KBM-7 (cell line): ENCODE results near the gene LY6G6C.

Experiments used
- DNase-seq: peaks from one replicate; pipeline ENCODE4 v3.0.0-alpha.2; 2015
- in situ Hi-C: fragments of 300-500 bp; cut with MboI; formaldehyde crosslinking; loops from 2 replicates; pipeline ENCODE4 v1.14.3; 2020; ENCODE audit warnings: low sequenced_read_pairs, low pct_unique_long_range_greater_than_20kb, mixed read lengths

LY6G6C gene

DNA sequence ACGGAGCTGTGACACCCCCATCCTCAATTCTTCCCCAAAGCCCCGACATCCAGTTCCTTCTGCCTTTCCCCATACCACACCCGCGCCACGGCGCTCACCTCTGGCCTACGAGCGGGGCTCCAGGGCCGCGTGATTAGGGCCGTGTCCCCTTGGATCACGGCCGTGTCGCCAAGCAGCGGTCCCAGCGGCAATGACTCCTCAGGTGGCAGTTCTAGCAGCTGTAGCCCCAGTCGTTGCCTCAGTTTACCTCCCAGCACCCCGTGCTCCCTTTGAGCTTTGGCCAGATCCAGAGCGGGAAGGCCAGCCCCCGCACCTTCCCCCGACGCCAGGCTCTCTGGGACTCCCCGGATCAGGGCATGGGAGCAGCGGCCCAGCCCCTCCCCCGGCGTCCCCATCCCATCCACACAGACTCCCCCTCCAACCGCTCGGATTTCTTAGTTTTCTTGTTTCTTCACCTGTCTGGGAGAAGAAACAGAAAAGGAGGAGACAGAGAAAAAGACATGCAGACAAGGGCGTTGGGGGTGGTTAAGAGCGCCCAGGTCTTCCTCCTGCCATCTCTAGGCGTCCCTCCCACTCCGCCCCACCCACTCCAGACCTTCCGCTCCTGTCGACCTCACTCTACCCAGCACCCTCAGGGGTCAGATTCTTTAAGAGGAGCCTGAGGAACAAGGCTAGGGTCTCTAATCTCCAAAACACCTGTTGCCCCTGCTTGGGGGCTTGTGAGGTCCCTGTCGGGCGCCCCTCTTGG, 7.4 kb upstream of the LY6G6C start, which contains the start of gene DDAH2:
Gene DDAH2 (minus strand): TSS at position 533 of the 748 bp plus-strand sequence. CDS start 138 bp downstream, at position 395.
- no peak for DNase-seq
- in situ Hi-C loops, result no loop called here

GRCh38 chr6:31727717-31728671, 6.4 kb upstream of the LY6G6C start:
- DNase-seq, result peak; percentile 91
- in situ Hi-C loops, result no loop called here

DNA sequence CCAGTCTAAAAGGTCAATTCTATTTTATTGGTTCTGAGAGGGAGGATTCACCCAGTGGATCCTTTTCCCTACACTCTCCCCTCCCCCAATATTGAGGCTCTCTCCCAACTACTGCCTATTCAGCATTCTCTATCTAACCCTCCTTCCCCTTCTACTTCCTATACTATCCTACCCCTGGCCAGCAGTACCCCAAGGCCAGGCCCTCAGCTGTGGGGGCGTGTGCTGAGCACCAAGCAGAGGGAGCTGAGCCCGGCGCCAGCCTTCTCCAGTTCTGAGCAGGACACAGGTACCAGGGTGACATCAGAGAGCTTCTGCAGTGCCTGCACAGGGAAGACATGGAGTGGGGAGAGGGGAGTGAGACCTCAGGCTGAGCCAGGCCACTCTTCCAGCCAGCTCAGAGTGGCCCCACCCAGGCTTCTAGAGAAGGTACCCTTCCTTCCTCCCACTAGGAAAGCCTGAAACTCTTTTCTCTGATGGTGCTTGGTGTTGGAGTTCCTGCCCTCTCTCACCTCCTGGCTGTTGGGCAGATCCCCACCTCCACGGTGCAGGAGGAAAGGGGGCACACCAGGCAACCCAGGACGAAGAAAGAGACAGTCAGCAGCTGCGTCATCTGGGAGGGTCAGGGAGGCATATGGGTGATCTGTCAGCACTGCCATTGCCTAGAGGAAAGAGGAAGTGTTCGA, 5.6 kb upstream of the LY6G6C start:
- in situ Hi-C loops, result no loop called here
- peak; percentile 27 for DNase-seq

- in situ Hi-C loops, result no loop called here
- peak; percentile 86 for DNase-seq
These were observed 4.2 kb upstream of the LY6G6C start for GRCh38 chr6:31725502-31726350.

DNA sequence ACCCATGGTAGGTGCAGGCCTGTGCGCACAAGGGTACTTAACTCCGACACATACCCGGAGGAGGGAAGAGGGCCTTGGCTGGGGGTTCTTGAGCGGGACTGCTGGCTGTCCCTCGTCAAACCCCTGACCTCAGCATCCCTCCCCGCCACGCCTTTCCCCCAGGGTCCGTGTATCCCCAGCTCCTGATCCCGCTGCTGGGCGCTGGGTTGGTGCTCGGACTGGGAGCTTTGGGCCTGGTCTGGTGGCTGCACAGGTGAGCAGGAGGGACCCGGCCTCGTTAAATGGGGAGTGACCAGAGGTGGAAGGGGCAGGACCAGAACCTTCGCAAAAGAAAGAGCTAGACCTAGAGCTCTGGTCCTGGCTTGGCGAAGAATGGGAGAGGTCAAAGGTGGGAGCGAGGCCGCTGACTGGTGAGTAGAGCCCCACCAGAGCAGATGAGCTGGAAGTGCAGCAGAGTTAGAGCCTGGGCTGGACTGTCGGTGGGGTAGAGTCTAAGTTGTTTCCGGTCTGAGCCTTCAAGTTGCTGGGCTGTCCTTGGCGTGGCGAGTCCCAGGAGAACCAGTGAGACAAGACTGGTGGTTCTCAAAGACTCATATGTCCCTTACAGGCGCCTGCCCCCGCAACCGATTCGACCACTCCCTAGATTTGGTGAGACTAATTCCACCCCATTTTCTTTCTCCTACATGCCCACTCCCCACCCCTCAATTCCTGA, 2.6 kb upstream of the LY6G6C start:
- in situ Hi-C loops, result no loop called here
- no peak for DNase-seq

DNA sequence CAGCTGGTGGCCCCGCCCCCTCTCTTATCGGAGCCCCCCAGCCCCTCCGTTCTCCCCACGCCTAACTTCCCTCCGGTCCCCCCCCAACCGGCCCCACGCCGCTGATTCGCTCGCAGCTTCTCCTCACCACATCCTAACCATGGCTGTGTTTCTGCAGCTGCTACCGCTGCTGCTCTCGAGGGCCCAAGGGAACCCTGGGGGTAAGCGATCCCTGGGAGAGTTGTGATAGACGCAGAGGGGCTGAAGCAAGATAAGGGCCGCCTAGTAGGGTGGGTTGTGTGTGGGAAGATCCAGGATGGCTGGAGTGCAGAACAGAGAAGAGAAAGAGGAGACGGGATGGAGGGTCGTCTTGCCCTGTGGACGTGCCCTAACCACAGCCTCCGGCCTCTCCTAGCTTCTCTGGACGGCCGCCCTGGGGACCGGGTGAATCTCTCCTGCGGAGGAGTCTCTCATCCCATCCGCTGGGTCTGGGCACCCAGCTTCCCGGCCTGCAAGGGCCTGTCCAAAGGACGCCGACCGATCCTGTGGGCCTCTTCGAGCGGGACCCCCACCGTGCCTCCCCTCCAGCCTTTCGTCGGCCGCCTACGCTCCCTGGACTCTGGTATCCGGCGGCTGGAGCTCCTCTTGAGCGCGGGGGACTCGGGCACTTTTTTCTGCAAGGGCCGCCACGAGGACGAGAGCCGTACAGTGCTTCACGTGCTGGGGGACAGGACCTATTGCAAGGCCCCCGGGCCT, 1.9 kb upstream of the LY6G6C start, which contains the start of gene MPIG6B:
Gene MPIG6B (plus strand): TSS at position 129 of the 735 bp plus-strand sequence. CDS start 11 bp downstream, at position 140.
- in situ Hi-C loops, result no loop called here
- DNase-seq, result no peak

DNA sequence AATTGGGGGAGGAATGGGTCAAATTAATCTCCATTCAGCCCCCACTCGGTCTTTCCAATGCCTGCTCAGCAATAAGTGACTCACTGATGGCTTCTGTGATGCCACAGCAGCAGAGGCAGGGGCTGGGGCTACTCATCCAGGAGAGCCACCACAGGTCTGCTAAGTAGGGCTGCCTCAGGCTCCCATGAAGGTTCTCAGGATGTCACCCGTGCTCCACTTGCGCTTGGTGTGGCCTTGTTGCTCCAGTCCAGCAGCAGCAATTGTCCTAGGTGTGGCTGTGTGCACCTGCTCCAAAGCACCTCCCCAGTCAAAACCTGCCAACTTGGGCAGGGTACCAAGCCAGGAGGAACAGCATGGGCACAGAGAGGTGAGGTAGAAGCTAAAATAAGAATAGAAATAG, 627 bp upstream of the LY6G6C start:
- no peak for DNase-seq

GRCh38 chr6:31720196-31720770, 1.3 kb downstream of the LY6G6C start:
- in situ Hi-C loops, result no loop called here
- DNase-seq, result no peak

More for the DNA sequence above, 627 bp upstream of the LY6G6C start:
- in situ Hi-C loops, result no loop called here

DNA sequence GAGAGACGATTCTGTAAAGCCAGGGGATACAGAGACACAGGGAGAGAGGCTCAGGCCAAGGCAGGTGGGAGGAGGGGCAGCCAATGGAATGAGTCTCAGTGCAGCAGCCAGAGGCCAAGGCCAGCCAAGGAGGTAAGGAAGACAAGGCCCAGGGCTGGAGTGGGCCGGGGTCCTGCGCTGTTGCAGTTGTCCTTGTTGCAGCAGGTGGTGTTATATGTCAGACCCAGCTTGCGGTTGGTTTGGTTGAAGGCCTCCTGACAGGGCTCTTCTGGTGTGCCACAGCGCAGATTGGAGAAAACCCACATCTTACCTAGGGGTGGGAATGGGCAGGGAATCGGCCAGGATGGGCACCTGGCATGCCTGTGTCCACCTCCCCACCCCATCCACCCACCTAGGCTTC, 2.5 kb downstream of the LY6G6C start:
- in situ Hi-C loops, result no loop called here
- no peak for DNase-seq

GRCh38 chr6:31718265-31718664, 3.3 kb downstream of the LY6G6C start:
- in situ Hi-C loops, result no loop called here
- no peak for DNase-seq

GRCh38 chr6:31717499-31718222, 3.9 kb downstream of the LY6G6C start:
- in situ Hi-C loops, result no loop called here
- no peak for DNase-seq

DNA sequence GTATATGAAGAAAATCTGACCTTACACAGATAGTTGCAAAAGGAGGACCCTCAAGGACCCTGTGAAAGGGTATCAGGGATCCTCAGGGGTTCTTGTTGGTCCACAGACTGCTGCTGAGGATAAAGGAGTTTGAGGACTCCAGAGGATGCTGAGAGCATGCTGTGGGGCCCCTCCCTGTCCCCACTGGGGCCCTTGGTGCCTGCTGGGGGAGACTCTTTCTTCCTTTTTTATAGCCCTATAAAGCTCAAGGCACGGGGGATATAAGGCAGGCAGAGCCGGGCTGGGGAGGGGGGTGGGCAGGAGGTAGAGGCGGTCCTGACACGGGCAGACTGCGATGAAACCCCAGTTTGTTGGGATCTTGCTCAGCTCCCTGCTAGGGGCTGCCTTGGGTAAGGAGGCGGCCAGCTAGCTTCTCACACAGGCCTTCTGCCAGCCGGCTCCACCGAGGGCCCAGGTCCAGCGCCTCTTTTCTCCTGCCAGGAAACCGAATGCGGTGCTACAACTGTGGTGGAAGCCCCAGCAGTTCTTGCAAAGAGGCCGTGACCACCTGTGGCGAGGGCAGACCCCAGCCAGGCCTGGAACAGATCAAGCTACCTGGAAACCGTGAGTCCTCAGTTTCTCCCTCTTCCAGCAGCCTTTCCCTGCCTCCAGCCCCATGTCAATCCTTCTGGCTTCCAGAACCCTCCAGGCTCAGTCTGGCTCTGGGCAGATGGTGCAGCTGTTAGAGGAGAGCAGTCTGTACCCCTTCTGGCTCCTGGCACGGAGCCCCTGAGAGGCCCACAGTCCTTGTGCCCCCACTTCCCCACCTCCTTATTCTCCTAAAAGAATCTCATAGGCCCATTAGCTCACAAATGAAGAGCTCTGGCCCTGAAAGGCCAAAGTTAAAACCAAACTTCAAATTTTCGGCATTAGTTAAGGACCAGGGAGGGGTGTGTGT, 6.3 kb downstream of the LY6G6C start, which contains the start of gene LY6G6D:
Gene LY6G6D (plus strand): TSS at position 327 of the 937 bp plus-strand sequence. CDS start 8 bp downstream, at position 335.
- DNase-seq, result no peak
- in situ Hi-C loops, result no loop called here

GRCh38 chr6:31713991-31714684, 7.4 kb downstream of the LY6G6C start:
- in situ Hi-C loops, result no loop called here
- no peak for DNase-seq

GRCh38 chr6:31713465-31713864, 8.1 kb downstream of the LY6G6C start:
- in situ Hi-C loops, result no loop called here

DNA sequence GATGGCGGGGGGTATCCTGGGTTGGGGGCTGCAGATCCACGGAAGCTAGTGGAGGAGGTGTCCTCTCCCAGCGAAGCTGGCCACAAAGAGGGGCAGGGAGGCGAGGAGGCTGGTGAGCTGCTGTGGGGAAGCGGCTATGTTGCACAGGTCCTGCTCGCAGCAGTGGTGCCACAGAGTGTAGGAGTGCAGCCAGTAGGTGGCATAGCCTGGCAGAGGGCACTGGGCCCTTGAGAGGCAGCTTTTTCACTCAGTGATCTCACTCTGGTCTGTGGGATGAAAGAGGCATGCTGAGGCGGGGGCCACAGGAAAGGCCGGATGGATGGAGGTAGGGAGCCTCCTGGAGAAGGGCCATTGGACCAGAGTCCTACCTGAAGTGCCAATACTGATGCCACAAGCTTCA, 9.2 kb downstream of the LY6G6C start:
- in situ Hi-C loops, result no loop called here
- DNase-seq, result no peak

More at GRCh38 chr6:31713465-31713864, 8.1 kb downstream of the LY6G6C start:
- DNase-seq, result no peak
